Measurements from ENCODE around the gene GTF2A1. TPM values are rescaled to one million over a fixed set of nuclear protein-coding genes. Genes with fewer than 3 reads are reported as not detected.

GTF2A1 gene
- total and polyA plus RNA-seq, 2 donors (not counting 3 experiments of a cell fraction or from before 2014, with no cell fraction given) = 11.1 to 33.4 TPM

DNA sequence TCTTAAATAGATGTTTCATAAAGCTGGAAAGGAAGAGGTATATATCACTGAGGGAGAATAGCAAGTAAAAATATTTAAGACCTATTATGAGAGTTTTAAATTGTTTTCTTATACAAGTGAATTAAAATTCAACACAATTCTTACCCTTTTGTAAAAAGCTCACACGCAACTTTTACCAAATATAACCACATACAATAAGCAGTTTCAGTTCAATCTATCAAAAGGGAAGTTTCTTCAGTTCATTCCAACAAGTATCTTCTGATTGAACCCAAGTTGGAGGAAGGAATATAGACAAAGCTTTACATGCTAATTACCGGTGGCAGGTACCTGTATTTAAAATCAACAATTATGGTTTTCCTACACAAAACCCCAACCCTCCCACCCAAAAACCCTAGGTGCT, 41.1 kb downstream of the GTF2A1 start:
- Histone ChIP-seq H3K27ac (ENCODE audit: insufficient read depth, low read depth, low read length) (no peak overlapping the region), H3K4me1 (ENCODE audit: control insufficient read depth, extremely low read depth, insufficient read depth, low read length) (no peaks in the 10 kb centered on the region), H3K4me2 (ENCODE audit: insufficient read depth, low read length) (no peak overlapping the region), H4K20me1 (replicated peaks; ENCODE audit: control insufficient read depth, extremely low read depth, insufficient read depth, low read length) (no peaks in the 10 kb centered on the region), H3K36me3 (ENCODE audit: control insufficient read depth in 2 of 2, extremely low read depth in 1 of 2, insufficient read depth in 2 of 2, low read length in 2 of 2) (peaks cover 0 to 5% of the 10 kb centered on the region in 2 experiments), H3K27me3 (ENCODE audit: control insufficient read depth in 2 of 2, insufficient read depth in 2 of 2, low read length in 2 of 2) (no peaks in the 10 kb centered on the region), H3K4me3 (replicated peaks in 1 of 3; ENCODE audit: insufficient read depth in 1 of 3, low read depth in 1 of 3, low read length in 3 of 3) (no peak overlapping the region), H3K9me1 (replicated peaks; ENCODE audit: control insufficient read depth, extremely low read depth, insufficient read depth, low read length) (no peaks in the 10 kb centered on the region), H3K9ac (replicated peaks; ENCODE audit: extremely low read depth, insufficient read depth, low read length) (no peak overlapping the region), H3K79me2 (ENCODE audit: control insufficient read depth, insufficient read depth, low read length) (peaks cover 1% of the 10 kb centered on the region), H2AFZ (ENCODE audit: low read depth, low read length) (no peak overlapping the region), H3K9me3 (replicated peaks; ENCODE audit: control insufficient read depth, insufficient read depth, low read length) (no peaks in the 10 kb centered on the region)
- no TSS peak for BruUV-seq (replicated peaks)
- dilution Hi-C loops (cut with MboI; ENCODE audit: extremely low pct_ligation_motif_present, low sequenced_read_pairs) = no loop called here
- CTCF ChIA-PET = interaction anchor here (0.7 to 0.9 kb wide), 2 partner anchors 10 to 12 kb away, joined by 3 to 4 read pairs; no protein-coding TSS in a partner anchor
- intact Hi-C loops (cut with micrococcal nuclease) = no loop called here
- TF ChIP-seq, protein P1, sequence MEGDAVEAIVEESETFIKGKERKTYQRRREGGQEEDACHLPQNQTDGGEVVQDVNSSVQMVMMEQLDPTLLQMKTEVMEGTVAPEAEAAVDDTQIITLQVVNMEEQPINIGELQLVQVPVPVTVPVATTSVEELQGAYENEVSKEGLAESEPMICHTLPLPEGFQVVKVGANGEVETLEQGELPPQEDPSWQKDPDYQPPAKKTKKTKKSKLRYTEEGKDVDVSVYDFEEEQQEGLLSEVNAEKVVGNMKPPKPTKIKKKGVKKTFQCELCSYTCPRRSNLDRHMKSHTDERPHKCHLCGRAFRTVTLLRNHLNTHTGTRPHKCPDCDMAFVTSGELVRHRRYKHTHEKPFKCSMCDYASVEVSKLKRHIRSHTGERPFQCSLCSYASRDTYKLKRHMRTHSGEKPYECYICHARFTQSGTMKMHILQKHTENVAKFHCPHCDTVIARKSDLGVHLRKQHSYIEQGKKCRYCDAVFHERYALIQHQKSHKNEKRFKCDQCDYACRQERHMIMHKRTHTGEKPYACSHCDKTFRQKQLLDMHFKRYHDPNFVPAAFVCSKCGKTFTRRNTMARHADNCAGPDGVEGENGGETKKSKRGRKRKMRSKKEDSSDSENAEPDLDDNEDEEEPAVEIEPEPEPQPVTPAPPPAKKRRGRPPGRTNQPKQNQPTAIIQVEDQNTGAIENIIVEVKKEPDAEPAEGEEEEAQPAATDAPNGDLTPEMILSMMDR (IDR thresholded peaks at IDR 0.05; ENCODE audit: extremely low read depth in 1 of 2, insufficient read depth in 1 of 2, low read depth in 1 of 2, low read length in 2 of 2) = no peak
- TF ChIP-seq JUN (IDR thresholded peaks at IDR 0.05; ENCODE audit: borderline replicate concordance, insufficient read depth, insufficient read length, low read depth) (no peak), GATA2 (IDR thresholded peaks at IDR 0.05; ENCODE audit: insufficient read depth, insufficient read length, low read depth, low read length) (no peak), POLR2A (IDR thresholded peaks at IDR 0.05; ENCODE audit: low read depth, low read length) (no peak), MYC (IDR thresholded peaks at IDR 0.05; ENCODE audit: low read depth, low read length) (no peak), POLR2AphosphoS5 (IDR thresholded peaks at IDR 0.05; ENCODE audit: insufficient read depth, low read depth, low read length) (no peak), EZH2 (IDR thresholded peaks at IDR 0.05; ENCODE audit: borderline replicate concordance, low read depth, low read length, severe bottlenecking) (no peak), FOS (IDR thresholded peaks at IDR 0.05; ENCODE audit: borderline replicate concordance, insufficient read depth, low read length) (no peak)
- TF ChIP-seq, protein P2, sequence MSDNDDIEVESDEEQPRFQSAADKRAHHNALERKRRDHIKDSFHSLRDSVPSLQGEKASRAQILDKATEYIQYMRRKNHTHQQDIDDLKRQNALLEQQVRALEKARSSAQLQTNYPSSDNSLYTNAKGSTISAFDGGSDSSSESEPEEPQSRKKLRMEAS (IDR thresholded peaks at IDR 0.05; ENCODE audit: insufficient read depth, insufficient read length) = no peak
- POLR2A ChIA-PET = interaction anchor here (0.9 kb wide), 1 partner anchor 39 kb away, joined by 4 read pairs; no protein-coding TSS in a partner anchor
- DNase-seq (ENCODE audit: low read depth, low spot score) (no peak), FAIRE-seq (no peak)
